Smooth muscle cell (in vitro differentiated cells): ENCODE data around the gene HOXA4. TPM values are rescaled to one million over a fixed set of nuclear protein-coding genes. Genes with fewer than 3 reads are reported as not detected.

Source experiments
- DNase-seq: peaks from one replicate; lab custom pipeline; 2025; ENCODE audit not compliant: unreplicated experiment; lab: John Stamatoyannopoulos, UW
- H2AFZ ChIP-seq: fragments of 200-600 bp; sonication (generic); 2 replicates; pipeline ENCODE4 v1.6.0; 2016; ENCODE audit warnings: antibody characterized with exemption, low read depth, mild to moderate bottlenecking
- H3F3A ChIP-seq: fragments of 200-600 bp; sonication (generic); 2 replicates; pipeline ENCODE4 v1.6.0; 2017; ENCODE audit warnings: antibody characterized with exemption, low read depth
- H3K27ac ChIP-seq: fragments of 200-600 bp; sonication (generic); 2 replicates; pipeline ENCODE4 v1.5.1; 2016; ENCODE audit warnings: low read depth, mild to moderate bottlenecking
- H3K27me3 ChIP-seq: fragments of 200-600 bp; sonication (generic); 2 replicates; pipeline ENCODE4 v1.6.1; 2016; ENCODE audit warnings: low read depth, mild to moderate bottlenecking
- H3K36me3 ChIP-seq: fragments of 200-600 bp; sonication (generic); 2 replicates; pipeline ENCODE4 v1.5.1; 2016; ENCODE audit warnings: low read depth
- H3K4me1 ChIP-seq: fragments of 200-600 bp; sonication (generic); 2 replicates; pipeline ENCODE4 v1.5.1; 2016; ENCODE audit warnings: low read depth
- H3K4me2 ChIP-seq: fragments of 200-600 bp; sonication (generic); 2 replicates; pipeline ENCODE4 v1.6.0; 2016; ENCODE audit warnings: mild to moderate bottlenecking
- H3K4me3 ChIP-seq: fragments of 200-600 bp; sonication (generic); 2 replicates; pipeline ENCODE4 v1.5.1; 2016; ENCODE audit warnings: mild to moderate bottlenecking
- H3K79me2 ChIP-seq: fragments of 200-600 bp; sonication (generic); 2 replicates; pipeline ENCODE4 v1.6.0; 2016; ENCODE audit warnings: low read depth, mild to moderate bottlenecking
- H3K9ac ChIP-seq: fragments of 200-600 bp; sonication (generic); 2 replicates; pipeline ENCODE4 v1.6.0; 2016; ENCODE audit warnings: low read depth
- H3K9me3 ChIP-seq: fragments of 200-600 bp; sonication (generic); replicated peaks from 2 replicates; pipeline ENCODE4 v1.5.1; 2016; ENCODE audit warnings: low read depth
- H4K20me1 ChIP-seq: fragments of 200-600 bp; sonication (generic); 2 replicates; pipeline ENCODE4 v1.6.0; 2016; ENCODE audit warnings: low read depth
- CTCF ChIP-seq: fragments of 200-600 bp; sonication (generic); IDR thresholded peaks from 2 replicates; pipeline ENCODE4 v1.5.1; 2017; ENCODE audit warnings: borderline replicate concordance, mild to moderate bottlenecking, antibody characterized with exemption; ENCODE audit not compliant: insufficient read depth, poor library complexity, severe bottlenecking
- WGBS: methylation state at CpG from one replicate; pipeline ENCODE4 v1.1.7; 2016; ENCODE audit warnings: low lambda C conversion rate; 5-methylcytosine and 5-hydroxymethylcytosine counted together
- polyA plus RNA-seq: library from polyadenylated mRNA; unstranded; fragments of >200 nt; fragmentation: Nextera tagmentation; extraction: Ambion mirVana; gene quantifications from 2 replicates; pipeline ENCODE4 v1.2.1, GENCODE V29; 2016
- total RNA-seq: library from RNA; depleted of rRNA; stranded (reverse); fragments of >200 nt; gene quantifications from 2 replicates; pipeline ENCODE4 v1.2.3, GENCODE V29; 2014

HOXA4 gene
- total and polyA plus RNA-seq, 2 experiments from 2014 or later = 0.22 TPM; not detected in 1

GRCh38 chr7:27151931-27152815, 21.6 kb upstream of the HOXA4 start, which contains the start of gene HOXA3:
HOXA3 (minus strand) TSS chr7:27152583; CDS start chr7:27110640, 41,943 bp downstream.
- H3K4me1 ChIP-seq = no peaks in the 10 kb centered on the region

GRCh38 chr7:27151341-27151930, 20.9 kb upstream of the HOXA4 start:
- WGBS = 15% methylated on average over 27 of the region's 27 CpGs
- no peaks in the 10 kb centered on the region for H3K9me3 ChIP-seq
- H2AFZ ChIP-seq = peak overlapping the region; percentile 72
- no peaks in the 10 kb centered on the region for H3F3A ChIP-seq
- H3K36me3 ChIP-seq = no peaks in the 10 kb centered on the region
- no peaks in the 10 kb centered on the region for H3K79me2 ChIP-seq
- no peak overlapping the region for H3K9ac ChIP-seq
- H3K4me2 ChIP-seq = peak overlapping the region; percentile 82
- H3K4me1 ChIP-seq = no peaks in the 10 kb centered on the region
- DNase-seq = no peak
- H3K4me3 ChIP-seq = peak overlapping the region; percentile 43
- H3K27ac ChIP-seq = no peak overlapping the region
- no peak for TF ChIP-seq CTCF
- H4K20me1 ChIP-seq = no peaks in the 10 kb centered on the region
- H3K27me3 ChIP-seq = peaks cover 99% of the 10 kb centered on the region

More at GRCh38 chr7:27151931-27152815, 21.6 kb upstream of the HOXA4 start, which contains the start of gene HOXA3:
- Histone ChIP-seq H3K4me3 (peak within 1 kb of the TSS; percentile 43), H3K9ac (no peak within 1 kb of the TSS), H3K27me3 (peaks cover 99% of the 10 kb centered on the region), H3K9me3 (no peaks in the 10 kb centered on the region), H3K36me3 (no peaks in the 10 kb centered on the region), H4K20me1 (no peaks in the 10 kb centered on the region), H3K27ac (no peak within 1 kb of the TSS), H3K4me2 (peak within 1 kb of the TSS; percentile 82), H2AFZ (peak within 1 kb of the TSS; percentile 7), H3K79me2 (no peaks in the 10 kb centered on the region), H3F3A (no peaks in the 10 kb centered on the region)
- DNase-seq = no peak
- no peak for TF ChIP-seq CTCF
- WGBS = 20% methylated on average over 49 of the region's 53 CpGs

GRCh38 chr7:27150568-27151340, 20.2 kb upstream of the HOXA4 start:
- Histone ChIP-seq H3F3A (no peaks in the 10 kb centered on the region), H3K79me2 (no peaks in the 10 kb centered on the region), H4K20me1 (no peaks in the 10 kb centered on the region), H2AFZ (peak overlapping the region; percentile 72), H3K27ac (no peak overlapping the region), H3K36me3 (no peaks in the 10 kb centered on the region), H3K9ac (no peak overlapping the region), H3K4me3 (peak overlapping the region; percentile 43), H3K4me2 (peak overlapping the region; percentile 82), H3K4me1 (no peaks in the 10 kb centered on the region), H3K9me3 (no peaks in the 10 kb centered on the region), H3K27me3 (peaks cover 99% of the 10 kb centered on the region)
- 3% methylated on average over 58 of the region's 58 CpGs for WGBS
- peak; percentile 73 for TF ChIP-seq CTCF
- DNase-seq = no peak
